OCI-LY7 (cell line): ENCODE measurements around the gene PHKG2. TPM values are rescaled to one million over a fixed set of nuclear protein-coding genes. Genes with fewer than 3 reads are reported as not detected.

ENCODE experiments used
- BruUV-seq: library from RNA; stranded (reverse); fragments of 400-500 nt; replicated peaks from 2 replicates; lab custom pipeline; 2021; lab: Mats Ljungman, UMichigan
- CTCF ChIA-PET: fragments of 300-600 bp; sonication (Branson Sonifier 250); formaldehyde crosslinking; loops from one replicate; lab custom pipeline; 2022; ENCODE audit warnings: antibody characterized with exemption; ENCODE audit not compliant: unreplicated experiment; lab: Charles Lee
- POLR2A ChIA-PET: fragments of 300-600 bp; sonication (Branson Sonifier 250); formaldehyde crosslinking; loops from one replicate; lab custom pipeline; 2022; ENCODE audit warnings: antibody characterized with exemption; lab: Charles Lee
- DNase-seq: peaks from one replicate; pipeline ENCODE4 v3.0.0-alpha.2; 2015; ENCODE audit warnings: low spot score
- H2AFZ ChIP-seq: fragments of 200-600 bp; sonication (generic), shearing (Covaris generic); 2 replicates; pipeline ENCODE4 v1.6.1; 2014; ENCODE audit warnings: mild to moderate bottlenecking, antibody characterized with exemption, low read length, moderate library complexity
- H3K27ac ChIP-seq: fragments of 200-600 bp; sonication (generic); 2 replicates; pipeline ENCODE4 v1.5.1; 2014; ENCODE audit warnings: mixed run types, low read depth, mild to moderate bottlenecking, moderate library complexity, low read length, inconsistent platforms; ENCODE audit not compliant: poor library complexity, severe bottlenecking
- H3K36me3 ChIP-seq: fragments of 200-600 bp; sonication (generic); 2 replicates; pipeline ENCODE4 v1.6.1; 2014; ENCODE audit warnings: mild to moderate bottlenecking, antibody characterized with exemption, low read length, moderate library complexity, mixed read lengths; ENCODE audit not compliant: insufficient read depth
- H3K4me1 ChIP-seq: fragments of 200-600 bp; sonication (generic); 2 replicates; pipeline ENCODE4 v1.5.1; 2014; ENCODE audit warnings: mild to moderate bottlenecking, low read length; ENCODE audit not compliant: insufficient read depth, poor library complexity, severe bottlenecking
- H3K4me2 ChIP-seq: fragments of 200-600 bp; sonication (generic); 2 replicates; pipeline ENCODE4 v1.6.1; 2014; ENCODE audit warnings: mild to moderate bottlenecking, low read length
- H3K4me3 ChIP-seq: fragments of 200-600 bp; sonication (generic); 2 replicates; pipeline ENCODE4 v1.5.1; 2014; ENCODE audit warnings: mild to moderate bottlenecking, low read depth, low read length; ENCODE audit not compliant: poor library complexity, severe bottlenecking
- H3K79me2 ChIP-seq: fragments of 200-600 bp; sonication (generic); 2 replicates; pipeline ENCODE4 v1.6.1; 2016; ENCODE audit warnings: low read depth, mild to moderate bottlenecking, low read length, moderate library complexity, mixed read lengths; ENCODE audit not compliant: insufficient read depth
- H3K9me2 ChIP-seq: fragments of 200-600 bp; sonication (generic); 2 replicates; pipeline ENCODE4 v1.6.1; 2016; ENCODE audit warnings: mild to moderate bottlenecking, low read length, mixed read lengths; ENCODE audit not compliant: insufficient read depth
- H3K9me3 ChIP-seq: fragments of 200-600 bp; sonication (generic); 2 replicates; pipeline ENCODE4 v1.6.1; 2014; ENCODE audit warnings: mild to moderate bottlenecking, mixed run types, low read length, mixed read lengths
- H4K20me1 ChIP-seq: fragments of 200-600 bp; sonication (generic); 2 replicates; pipeline ENCODE4 v1.6.1; 2014; ENCODE audit warnings: mild to moderate bottlenecking, antibody characterized with exemption, low read length, moderate library complexity, mixed read lengths; ENCODE audit not compliant: insufficient read depth
- EZH2phosphoT487 ChIP-seq: fragments of 200-600 bp; sonication (generic); IDR thresholded peaks from 2 replicates; pipeline ENCODE4 v1.6.1; 2018; ENCODE audit warnings: low read depth, borderline replicate concordance, mild to moderate bottlenecking, mixed run types, antibody characterized with exemption, low read length, moderate library complexity, mixed read lengths
- intact Hi-C: fragments of 100-400 bp; cut with micrococcal nuclease; formaldehyde crosslinking; loops from one replicate; pipeline ENCODE4 v1.10.0; 2022; ENCODE audit not compliant: unreplicated experiment
- total RNA-seq, 2 experiments: library from RNA; depleted of rRNA in 1 of 2; stranded (reverse); fragments of >200 nt in 1 of 2; shearing (Covaris generic) in 1 of 2; gene quantifications; 2 replicates each; pipeline ENCODE4 v1.2.3, GENCODE V29; 2014 to 2022
- TF ChIP-seq, protein P1 (sequence below): fragments of 200-600 bp; sonication (generic); conservative IDR thresholded peaks from 2 replicates; pipeline ENCODE4 v1.5.1; 2014; ENCODE audit warnings: mild to moderate bottlenecking, antibody characterized with exemption, low read length, moderate library complexity, mixed read lengths

Gene PHKG2
- total RNA-seq, 2 experiments from 2014 or later: 40.5 to 41.9 TPM

DNA sequence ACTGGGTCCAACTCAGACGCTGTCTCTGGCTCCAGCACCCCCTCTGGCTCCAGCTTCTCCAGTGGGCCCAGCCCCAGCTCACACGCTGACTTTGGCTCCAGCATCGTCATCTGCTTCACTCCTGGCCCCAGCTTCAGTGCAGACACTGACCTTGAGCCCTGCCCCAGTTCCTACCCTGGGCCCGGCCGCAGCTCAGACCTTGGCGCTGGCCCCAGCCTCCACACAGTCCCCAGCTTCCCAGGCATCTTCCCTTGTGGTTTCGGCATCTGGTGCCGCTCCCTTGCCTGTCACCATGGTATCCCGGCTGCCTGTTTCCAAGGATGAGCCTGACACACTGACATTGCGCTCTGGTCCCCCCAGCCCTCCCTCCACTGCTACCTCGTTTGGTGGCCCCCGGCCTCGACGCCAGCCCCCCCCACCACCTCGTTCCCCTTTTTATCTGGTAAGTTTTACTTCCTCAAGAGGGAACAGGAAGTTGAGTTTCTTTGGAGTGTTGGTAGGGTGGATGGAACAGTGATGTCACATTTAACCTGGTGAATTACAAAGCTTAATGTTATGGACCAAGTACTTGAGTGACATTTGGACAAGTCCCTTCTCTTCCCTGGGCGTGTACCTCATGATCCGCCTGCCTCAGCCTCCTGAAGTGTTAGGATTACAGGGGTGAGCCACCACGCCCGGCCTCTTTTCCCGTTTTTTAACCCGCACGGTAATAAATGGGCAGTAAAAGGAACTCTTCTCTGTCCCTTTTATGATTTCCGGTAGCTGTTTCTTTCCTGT lies 23.4 kb upstream of the PHKG2 start:
- Histone ChIP-seq H3K27ac (no peak overlapping the region), H3K4me1 (no peaks in the 10 kb centered on the region), H4K20me1 (no peaks in the 10 kb centered on the region), H3K9me3 (no peaks in the 10 kb centered on the region), H3K79me2 (0 out of 2 replicates have a peak, but pooled peaks cover 3% of the 10 kb centered on the region), H2AFZ (no peak overlapping the region), H3K36me3 (peaks cover 100% of the 10 kb centered on the region), H3K9me2 (no peaks in the 10 kb centered on the region), H3K4me3 (no peak overlapping the region), H3K4me2 (no peak overlapping the region)
- ChIA-PET CTCF (no interaction called here), POLR2A (interaction anchor here (0.6 to 0.8 kb wide), 2 partner anchors 11 to 13 kb away, joined by 3 read pairs; no protein-coding TSS in a partner anchor)
- intact Hi-C loops: no loop called here
- BruUV-seq: no TSS peak
- no peak for TF ChIP-seq EZH2phosphoT487
- TF ChIP-seq, protein P1, sequence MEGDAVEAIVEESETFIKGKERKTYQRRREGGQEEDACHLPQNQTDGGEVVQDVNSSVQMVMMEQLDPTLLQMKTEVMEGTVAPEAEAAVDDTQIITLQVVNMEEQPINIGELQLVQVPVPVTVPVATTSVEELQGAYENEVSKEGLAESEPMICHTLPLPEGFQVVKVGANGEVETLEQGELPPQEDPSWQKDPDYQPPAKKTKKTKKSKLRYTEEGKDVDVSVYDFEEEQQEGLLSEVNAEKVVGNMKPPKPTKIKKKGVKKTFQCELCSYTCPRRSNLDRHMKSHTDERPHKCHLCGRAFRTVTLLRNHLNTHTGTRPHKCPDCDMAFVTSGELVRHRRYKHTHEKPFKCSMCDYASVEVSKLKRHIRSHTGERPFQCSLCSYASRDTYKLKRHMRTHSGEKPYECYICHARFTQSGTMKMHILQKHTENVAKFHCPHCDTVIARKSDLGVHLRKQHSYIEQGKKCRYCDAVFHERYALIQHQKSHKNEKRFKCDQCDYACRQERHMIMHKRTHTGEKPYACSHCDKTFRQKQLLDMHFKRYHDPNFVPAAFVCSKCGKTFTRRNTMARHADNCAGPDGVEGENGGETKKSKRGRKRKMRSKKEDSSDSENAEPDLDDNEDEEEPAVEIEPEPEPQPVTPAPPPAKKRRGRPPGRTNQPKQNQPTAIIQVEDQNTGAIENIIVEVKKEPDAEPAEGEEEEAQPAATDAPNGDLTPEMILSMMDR: no peak
- DNase-seq: no peak

GRCh38 chr16:30725418-30725792 lies 22.8 kb upstream of the PHKG2 start:
- Histone ChIP-seq H3K4me1 (no peaks in the 10 kb centered on the region), H3K4me2 (no peak overlapping the region), H3K36me3 (peaks cover 100% of the 10 kb centered on the region), H3K79me2 (0 out of 2 replicates have a peak, but pooled peaks cover 3% of the 10 kb centered on the region), H3K27ac (no peak overlapping the region), H4K20me1 (no peaks in the 10 kb centered on the region), H2AFZ (no peak overlapping the region), H3K9me3 (no peaks in the 10 kb centered on the region), H3K4me3 (no peak overlapping the region), H3K9me2 (no peaks in the 10 kb centered on the region)
- intact Hi-C loops: no loop called here
- POLR2A ChIA-PET: interaction anchor here (0.6 to 0.8 kb wide), 3 partner anchors 10 to 293 kb away, joined by 3 read pairs; no protein-coding TSS in a partner anchor
- CTCF ChIA-PET: no interaction called here
- BruUV-seq: no TSS peak
- TF ChIP-seq EZH2phosphoT487: no peak
- TF ChIP-seq, protein P1: no peak
- no peak for DNase-seq

- ChIA-PET CTCF (no interaction called here), POLR2A (no interaction called here)
- Histone ChIP-seq H4K20me1 (no peaks in the 10 kb centered on the region), H3K4me2 (no peak overlapping the region), H3K36me3 (peaks cover 100% of the 10 kb centered on the region), H3K79me2 (0 out of 2 replicates have a peak, but pooled peaks cover 3% of the 10 kb centered on the region), H3K9me3 (no peaks in the 10 kb centered on the region), H3K4me1 (no peaks in the 10 kb centered on the region), H3K9me2 (no peaks in the 10 kb centered on the region), H2AFZ (no peak overlapping the region), H3K4me3 (no peak overlapping the region), H3K27ac (no peak overlapping the region)
- no peak for DNase-seq
- TF ChIP-seq EZH2phosphoT487: no peak
- TF ChIP-seq, protein P1: no peak
- intact Hi-C loops: no loop called here
- no TSS peak for BruUV-seq
Measured at GRCh38 chr16:30728321-30728720, 19.9 kb upstream of the PHKG2 start.
